GM19240 (cell line): ENCODE results near the gene TMEM161B.
"Not testable (repeated sequence)": the region's sequence is repeated elsewhere in the genome, so short reads cannot be mapped to it uniquely, and the experiment has no call there.

Experiments
- DNase-seq: peaks from one replicate; pipeline ENCODE4 v3.0.0; 2011; ENCODE audit warnings: low spot score; ENCODE audit not compliant: insufficient read length

TMEM161B gene

GRCh38 chr5:88248743-88249540 lies 19.7 kb downstream of the TMEM161B start:
- DNase-seq = no peak

- DNase-seq = no peak
Observed at GRCh38 chr5:88248094-88248493, 20.6 kb downstream of the TMEM161B start.

GRCh38 chr5:88245893-88246244 lies 22.8 kb downstream of the TMEM161B start:
- DNase-seq = no peak

GRCh38 chr5:88245241-88245892 lies 23.3 kb downstream of the TMEM161B start:
- DNase-seq = no peak

GRCh38 chr5:88244686-88245085 lies 24.0 kb downstream of the TMEM161B start:
- no peak for DNase-seq

GRCh38 chr5:88243493-88243892 lies 25.2 kb downstream of the TMEM161B start:
- not testable (repeated sequence) for DNase-seq

GRCh38 chr5:88238732-88239131 lies 29.9 kb downstream of the TMEM161B start:
- no peak for DNase-seq

- DNase-seq = no peak
Observed at GRCh38 chr5:88236866-88237642, 31.6 kb downstream of the TMEM161B start.

GRCh38 chr5:88235828-88236227 lies 32.8 kb downstream of the TMEM161B start:
- DNase-seq = no peak

GRCh38 chr5:88235346-88235745 lies 33.3 kb downstream of the TMEM161B start:
- no peak for DNase-seq

- DNase-seq = no peak
Observed at GRCh38 chr5:88230546-88231066, 38.0 kb downstream of the TMEM161B start.

- no peak for DNase-seq
Observed at GRCh38 chr5:88226881-88227450, 41.7 kb downstream of the TMEM161B start.

- no peak for DNase-seq
Observed at GRCh38 chr5:88214655-88215054, 54.0 kb downstream of the TMEM161B start.

GRCh38 chr5:88207575-88207974 lies 61.1 kb downstream of the TMEM161B start:
- DNase-seq = no peak

GRCh38 chr5:88203981-88204750 lies 64.5 kb downstream of the TMEM161B start:
- no peak for DNase-seq

- no peak for DNase-seq
Observed at GRCh38 chr5:88195636-88196035, 73.0 kb downstream of the TMEM161B start.

- no peak for DNase-seq
Observed at GRCh38 chr5:88193896-88194295, 74.7 kb downstream of the TMEM161B start.

GRCh38 chr5:88190106-88190834 lies 78.4 kb downstream of the TMEM161B start:
- DNase-seq = no peak

- not testable (repeated sequence) for DNase-seq
Observed at GRCh38 chr5:88189484-88189883, 79.2 kb downstream of the TMEM161B start.

- DNase-seq = no peak
Observed at GRCh38 chr5:88188458-88189132, 80.0 kb downstream of the TMEM161B start.
